K562 (cell line): ENCODE data around the gene CSTB. TPM values are rescaled to one million over a fixed set of nuclear protein-coding genes. Genes with fewer than 3 reads are reported as not detected.
A peak's percentile ranks its signal among the peaks of the same experiment; 100 is the strongest.

ENCODE experiments used
- ATAC-seq: fragments of 200-7000 bp; cut with Tn5 transposase; 3 replicates; pipeline ENCODE4 v1.9.1; 2020; ENCODE audit warnings: moderate library complexity
- BruUV-seq: library from RNA; stranded (reverse); fragments of 400-500 nt; replicated peaks from 2 replicates; lab custom pipeline; 2021; lab: Mats Ljungman, UMichigan
- CTCF ChIA-PET: fragments of 300-600 bp; formaldehyde crosslinking; extraction: SDS; loops from one replicate; lab custom pipeline; 2021; ENCODE audit warnings: low intra/inter-chr PET ratio; lab: Yijun Ruan, JAX
- POLR2A ChIA-PET: fragments of 300-600, 350-650 bp; sonication (Branson Sonifier 250); formaldehyde crosslinking; extraction: SDS; loops from one replicate; lab custom pipeline; 2021; ENCODE audit warnings: antibody characterized with exemption, inconsistent platforms; lab: Yijun Ruan, JAX
- DNase-seq, 4 experiments: peaks; one replicate each; pipeline versions ENCODE4 v3.0.0 to v3.0.0-alpha.2; 2011 to 2018; ENCODE audit warnings: low spot score in 3 of 4, mixed read lengths in 3 of 4; ENCODE audit errors: extremely low read depth in 1 of 4
- FAIRE-seq: peaks from 2 replicates; lab custom pipeline; 2011; peaks lifted over from hg19 to GRCh38; lab: Jason Lieb, UNC
- H2AFZ ChIP-seq: 2 replicates; pipeline ENCODE4 v1.6.0; 2011; ENCODE audit warnings: low read depth, low read length, control low read depth, inconsistent platforms
- H3K27ac ChIP-seq: fragments of 200-600 bp; 3 replicates; pipeline ENCODE4 v1.8.0; 2011; ENCODE audit warnings: low read depth, mild to moderate bottlenecking, control low read depth, inconsistent platforms, low read length, moderate library complexity, mixed read lengths; ENCODE audit errors: extremely low read depth
- H3K27me3 ChIP-seq, 2 experiments: fragments of 300-600 bp in 1 of 2; 2 replicates in 1 of 2; 3 replicates in 1 of 2; pipeline versions ENCODE4 v1.6.0 to v1.8.0; 2011; ENCODE audit warnings: inconsistent platforms in 2 of 2, low read length in 2 of 2, mild to moderate bottlenecking in 1 of 2, mixed read lengths in 1 of 2, moderate library complexity in 1 of 2; ENCODE audit not compliant: control insufficient read depth in 2 of 2, insufficient read depth in 2 of 2
- H3K36me3 ChIP-seq: fragments of 300-600 bp; 3 replicates; pipeline ENCODE4 v1.8.0; 2011; ENCODE audit warnings: mild to moderate bottlenecking, low read length, inconsistent platforms; ENCODE audit not compliant: control insufficient read depth, insufficient read depth
- H3K4me1 ChIP-seq, 2 experiments: fragments of 200-600 bp in 1 of 2; replicated peaks in 1 of 2; 2 replicates in 1 of 2; 3 replicates in 1 of 2; pipeline versions ENCODE4 v1.5.1 to v1.8.0; 2011; ENCODE audit warnings: inconsistent platforms in 2 of 2, low read length in 2 of 2, mild to moderate bottlenecking in 1 of 2, mixed read lengths in 1 of 2, moderate library complexity in 1 of 2; ENCODE audit not compliant: control insufficient read depth in 2 of 2, insufficient read depth in 2 of 2
- H3K4me2 ChIP-seq: 2 replicates; pipeline ENCODE4 v1.6.1; 2011; ENCODE audit warnings: low read length, control low read depth, inconsistent platforms, mixed read lengths; ENCODE audit not compliant: insufficient read depth
- H3K4me3 ChIP-seq: fragments of 200-600 bp; sonication (generic), shearing (Covaris generic); 2 replicates; pipeline ENCODE4 v1.5.1; 2016; ENCODE audit warnings: control low read depth, inconsistent platforms
- H3K79me2 ChIP-seq: fragments of 200-600 bp; 3 replicates; pipeline ENCODE4 v1.8.0; 2011; ENCODE audit warnings: low read length, inconsistent platforms; ENCODE audit not compliant: control insufficient read depth, insufficient read depth
- H3K9ac ChIP-seq, 2 experiments: 2 replicates each; pipeline versions ENCODE4 v1.6.0 to v1.6.1; 2011; ENCODE audit warnings: low read depth in 2 of 2, low read length in 2 of 2, control low read depth in 1 of 2, inconsistent platforms in 1 of 2, mild to moderate bottlenecking in 1 of 2, mixed read lengths in 1 of 2; ENCODE audit not compliant: insufficient read depth in 1 of 2
- H3K9me1 ChIP-seq: one replicate; pipeline ENCODE4 v1.6.0; 2011; ENCODE audit warnings: inconsistent platforms, mild to moderate bottlenecking, low read length, moderate library complexity; ENCODE audit not compliant: control insufficient read depth, insufficient read depth
- H3K9me3 ChIP-seq: replicated peaks from 2 replicates; pipeline ENCODE4 v1.5.1; 2011; ENCODE audit warnings: low read depth, low read length, inconsistent platforms; ENCODE audit not compliant: control insufficient read depth, insufficient read depth
- H4K20me1 ChIP-seq: replicated peaks from 2 replicates; pipeline ENCODE4 v1.6.1; 2011; ENCODE audit warnings: low read length, inconsistent platforms, mixed read lengths; ENCODE audit not compliant: control insufficient read depth, insufficient read depth
- FOXM1 ChIP-seq, 2 experiments: fragments of 450-650 bp in 1 of 2; sonication (generic) in 1 of 2; formaldehyde crosslinking in 1 of 2; IDR thresholded peaks; 2 replicates each; pipeline versions ENCODE4 v1.6.1 to v1.9.0; 2017 to 2022; ENCODE audit warnings: low read depth in 2 of 2, mild to moderate bottlenecking in 2 of 2, missing genetic modification reagents in 1 of 2, moderate library complexity in 1 of 2
- POLR2G ChIP-seq: fragments of 200-400 bp; formaldehyde crosslinking; IDR thresholded peaks from 2 replicates; pipeline ENCODE4 v1.6.1; 2017; ENCODE audit warnings: low read depth, mild to moderate bottlenecking, antibody characterized with exemption, low read length, moderate library complexity
- RAD21 ChIP-seq, 2 experiments: fragments of 250-450 bp in 1 of 2; fragments of 450-650 bp in 1 of 2; sonication (Bioruptor Pico) in 1 of 2; formaldehyde crosslinking in 1 of 2; IDR thresholded peaks in 1 of 2; conservative IDR thresholded peaks in 1 of 2; 2 replicates each; pipeline versions ENCODE4 v1.4.0 to v1.8.0; 2020 to 2022; ENCODE audit warnings: mild to moderate bottlenecking in 2 of 2, moderate library complexity in 1 of 2
- RBFOX2 ChIP-seq: fragments of 200-400 bp; formaldehyde crosslinking; IDR thresholded peaks from 2 replicates; pipeline ENCODE4 v1.6.1; 2017; ENCODE audit warnings: low read depth, mild to moderate bottlenecking, low read length, moderate library complexity
- RBM22 ChIP-seq: fragments of 200-400 bp; formaldehyde crosslinking; IDR thresholded peaks from 2 replicates; pipeline ENCODE4 v1.6.1; 2018; ENCODE audit warnings: low read length, low read depth; ENCODE audit not compliant: poor library complexity, severe bottlenecking
- ZBTB33 ChIP-seq: sonication (generic); formaldehyde crosslinking; IDR thresholded peaks from 2 replicates; pipeline ENCODE4 v1.8.1; 2023; ENCODE audit warnings: mild to moderate bottlenecking, missing genetic modification reagents
- WGBS: fragments of 100-300 bp; shearing (Covaris generic); methylation state at CpG from one replicate; pipeline ENCODE4 v1.1.6; 2016; ENCODE audit warnings: low coverage, mixed read lengths; ENCODE audit not compliant: insufficient coverage; ENCODE audit errors: missing lambda C conversion rate; 5-methylcytosine and 5-hydroxymethylcytosine counted together
- in situ Hi-C: fragments of 300-500 bp; cut with MboI; formaldehyde crosslinking; loops from 4 replicates; pipeline ENCODE4 v1.15.0; 2018; ENCODE audit warnings: inconsistent platforms, mixed read lengths
- intact Hi-C: fragments of 100-400 bp; cut with micrococcal nuclease; formaldehyde crosslinking; loops from 2 replicates; pipeline ENCODE4 v1.14.2; 2022
- polyA plus RNA-seq, 8 experiments: library from polyadenylated mRNA; depleted of rRNA in 4 of 8; stranded (reverse) in 5 of 8; unstranded in 3 of 8; fragments of >200 nt; fragmentation: Nextera tagmentation in 2 of 8; fragmentation: Illumina TruSeq in 1 of 8; extraction: Ambion mirVana in 2 of 8; extraction: Trizol in 1 of 8; gene quantifications; 2 replicates each; pipeline versions ENCODE4 v1.2.1 to v1.2.3, GENCODE V29; 2011 to 2014; ENCODE audit warnings: inconsistent platforms in 1 of 8, missing spikeins in 1 of 8
- total RNA-seq, 7 experiments: library from RNA; depleted of rRNA in 6 of 7; stranded (reverse); fragments of >200 nt in 6 of 7; fragmentation: Illumina TruSeq in 2 of 7; extraction: Trizol in 2 of 7; gene quantifications; 2 replicates each; pipeline versions ENCODE4 v1.2.1 to v1.2.3, GENCODE V29; 2011 to 2021; ENCODE audit warnings: low replicate concordance in 1 of 7

The CSTB gene
- total and polyA plus RNA-seq, 9 of the 15 experiments (the other 6 are each of a cell fraction or from before 2014, with no cell fraction given): 12.4 to 65.0 (median 31.7) TPM

GRCh38 chr21:43737158-43737950, 38.8 kb downstream of the CSTB start:
- Histone ChIP-seq H3K4me1 (peaks cover 19 to 77% of the 10 kb centered on the region in 2 experiments), H2AFZ (no peak overlapping the region), H3K4me3 (no peak overlapping the region), H3K9me1 (peaks cover 11% of the 10 kb centered on the region), H3K4me2 (peak overlapping the region; percentile 67; the same call in 1 of the 2 replicates), H3K79me2 (peaks cover 59% of the 10 kb centered on the region), H3K9me3 (no peaks in the 10 kb centered on the region), H3K27me3 (no peaks in the 10 kb centered on the region), H3K9ac (peak overlapping the region; percentile 10 to 85; a peak in 3 of 4 replicates), H3K36me3 (peaks cover 75% of the 10 kb centered on the region), H4K20me1 (peaks cover 23% of the 10 kb centered on the region), H3K27ac (peak overlapping the region; percentile 77)
- in situ Hi-C loops: no loop called here
- DNase-seq (no peak), FAIRE-seq (no peak), ATAC-seq (no peak)
- TF ChIP-seq RBM22 (peak; percentile 26), RBFOX2 (0 out of 2 replicates have a peak, but pooled peaks have one; percentile 20), RAD21 (CRISPR knock-in tag; conservative IDR thresholded peaks at IDR 0.05 in 1 of 2, IDR thresholded peaks at IDR 0.05 in 1 of 2) (no peak), POLR2G (peak; percentile 38; the same call in 1 of the 2 replicates), FOXM1 (IDR thresholded peaks at IDR 0.05; ENCODE audit: low read depth) (no peak), FOXM1 (CRISPR knock-in tag; IDR thresholded peaks at IDR 0.05; ENCODE audit: low read depth) (no peak), ZBTB33 (CRISPR knock-in tag) (0 out of 2 replicates have a peak, but pooled peaks have one; percentile 44)
- intact Hi-C loops: no loop called here
- CTCF ChIA-PET: no interaction called here
- POLR2A ChIA-PET: interaction anchor here (0.6 to 3.5 kb wide), 7 partner anchors 9 to 265 kb away, joined by 3 to 26 read pairs (median 4); no protein-coding TSS in a partner anchor
- no TSS peak for BruUV-seq
- 94% methylated on average over 34 of the region's 35 CpGs for WGBS
